ENCODE results near the gene OGFR.

Gene OGFR, protein sequence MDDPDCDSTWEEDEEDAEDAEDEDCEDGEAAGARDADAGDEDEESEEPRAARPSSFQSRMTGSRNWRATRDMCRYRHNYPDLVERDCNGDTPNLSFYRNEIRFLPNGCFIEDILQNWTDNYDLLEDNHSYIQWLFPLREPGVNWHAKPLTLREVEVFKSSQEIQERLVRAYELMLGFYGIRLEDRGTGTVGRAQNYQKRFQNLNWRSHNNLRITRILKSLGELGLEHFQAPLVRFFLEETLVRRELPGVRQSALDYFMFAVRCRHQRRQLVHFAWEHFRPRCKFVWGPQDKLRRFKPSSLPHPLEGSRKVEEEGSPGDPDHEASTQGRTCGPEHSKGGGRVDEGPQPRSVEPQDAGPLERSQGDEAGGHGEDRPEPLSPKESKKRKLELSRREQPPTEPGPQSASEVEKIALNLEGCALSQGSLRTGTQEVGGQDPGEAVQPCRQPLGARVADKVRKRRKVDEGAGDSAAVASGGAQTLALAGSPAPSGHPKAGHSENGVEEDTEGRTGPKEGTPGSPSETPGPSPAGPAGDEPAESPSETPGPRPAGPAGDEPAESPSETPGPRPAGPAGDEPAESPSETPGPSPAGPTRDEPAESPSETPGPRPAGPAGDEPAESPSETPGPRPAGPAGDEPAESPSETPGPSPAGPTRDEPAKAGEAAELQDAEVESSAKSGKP

DNA sequence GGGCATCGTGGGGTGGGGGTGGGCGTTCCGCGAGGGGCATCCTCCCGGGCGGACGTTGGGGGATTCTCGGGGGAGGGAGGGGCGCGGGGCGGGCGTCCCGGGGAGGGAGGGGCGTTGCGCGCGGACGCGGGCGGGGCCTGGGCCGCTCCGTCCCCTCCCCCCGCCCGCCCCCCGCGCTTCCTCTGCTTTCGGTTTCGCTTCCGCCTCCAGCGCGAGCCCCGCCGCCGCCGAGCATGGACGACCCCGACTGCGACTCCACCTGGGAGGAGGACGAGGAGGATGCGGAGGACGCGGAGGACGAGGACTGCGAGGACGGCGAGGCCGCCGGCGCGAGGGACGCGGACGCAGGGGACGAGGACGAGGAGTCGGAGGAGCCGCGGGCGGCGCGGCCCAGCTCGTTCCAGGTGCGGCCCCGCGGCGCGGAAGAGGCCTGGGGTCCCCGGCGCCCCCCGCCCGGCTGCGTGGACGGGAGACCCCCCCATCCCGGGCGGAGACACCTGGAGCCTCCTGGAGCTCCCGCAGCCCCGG, at the start of gene OGFR:
OGFR (plus strand) TSS at position 209 of the 528 bp plus-strand sequence; CDS start at position 234, 25 bp downstream.
- DNase-seq, result peak; percentile 59
- in situ Hi-C loops (cut with HindIII; ENCODE audit: low pct_ligation_motif_present, low pct_unique_long_range_greater_than_20kb, low sequenced_read_pairs), result no loop called here

DNA sequence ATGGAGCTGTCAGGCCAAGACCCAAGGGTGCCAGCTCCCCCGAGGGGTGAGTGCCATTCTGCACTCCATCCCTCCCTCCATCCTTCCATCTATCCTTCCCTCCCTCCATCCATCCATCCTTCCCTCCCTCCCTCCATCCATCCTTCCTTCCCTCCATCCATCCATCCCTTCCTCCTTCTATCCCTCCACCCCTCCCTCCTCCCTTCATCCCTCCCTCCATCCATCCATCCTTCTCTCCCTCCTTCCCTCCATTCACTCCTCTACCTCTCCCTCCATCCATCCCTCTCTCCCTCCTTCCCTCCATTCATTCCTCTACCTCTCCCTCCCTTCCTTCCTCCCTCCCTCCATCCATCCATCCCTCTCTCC, 49.7 kb upstream of the OGFR start:
- DNase-seq, result no peak
- in situ Hi-C loops (cut with HindIII; ENCODE audit: low pct_ligation_motif_present, low pct_unique_long_range_greater_than_20kb, low sequenced_read_pairs), result no loop called here

DNA sequence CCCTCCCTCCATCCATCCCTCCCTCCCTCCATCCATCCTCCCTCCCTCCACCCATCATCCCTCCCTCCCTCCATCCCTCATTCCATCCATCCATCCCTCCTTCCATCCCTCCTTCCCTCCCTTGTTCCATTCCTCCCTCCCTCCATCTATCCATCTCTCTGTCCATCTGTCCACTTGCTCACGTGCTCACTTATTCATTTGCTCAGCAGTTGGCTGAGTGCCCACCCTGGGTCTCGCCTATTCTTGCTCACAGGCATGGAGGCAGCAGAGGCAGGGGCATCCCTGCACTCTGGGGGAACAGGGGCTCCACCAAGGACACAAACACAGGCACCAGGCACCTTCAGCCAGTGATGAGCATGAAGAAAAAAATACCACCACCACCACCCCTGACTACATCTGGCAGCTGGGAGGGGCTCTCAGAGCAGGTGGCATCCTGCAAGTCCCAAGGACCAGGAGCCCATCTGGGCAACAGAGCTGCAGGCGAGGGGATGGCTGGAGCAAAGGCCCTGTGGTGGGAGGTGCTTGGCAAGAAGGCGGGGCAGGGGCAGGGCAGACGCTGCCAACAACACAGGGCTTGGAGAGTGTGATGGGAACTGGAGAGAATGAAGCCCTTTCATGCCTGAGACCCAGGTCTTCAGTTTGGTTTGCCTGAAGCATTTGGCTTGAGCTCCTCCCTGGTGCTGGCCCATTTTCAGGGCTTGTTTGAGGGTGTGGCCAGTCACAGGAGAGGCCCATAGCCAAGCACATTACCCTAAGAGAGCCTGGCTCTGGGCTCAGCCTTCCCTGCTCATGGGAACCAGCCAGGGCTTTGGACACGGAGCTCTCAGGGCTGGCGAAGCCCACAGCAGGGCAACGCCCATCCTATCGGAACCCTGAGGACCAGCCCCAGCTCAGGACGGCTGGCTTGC, 48.6 kb upstream of the OGFR start:
- in situ Hi-C loops (cut with HindIII; ENCODE audit: low pct_ligation_motif_present, low pct_unique_long_range_greater_than_20kb, low sequenced_read_pairs), result no loop called here
- DNase-seq, result no peak

DNA sequence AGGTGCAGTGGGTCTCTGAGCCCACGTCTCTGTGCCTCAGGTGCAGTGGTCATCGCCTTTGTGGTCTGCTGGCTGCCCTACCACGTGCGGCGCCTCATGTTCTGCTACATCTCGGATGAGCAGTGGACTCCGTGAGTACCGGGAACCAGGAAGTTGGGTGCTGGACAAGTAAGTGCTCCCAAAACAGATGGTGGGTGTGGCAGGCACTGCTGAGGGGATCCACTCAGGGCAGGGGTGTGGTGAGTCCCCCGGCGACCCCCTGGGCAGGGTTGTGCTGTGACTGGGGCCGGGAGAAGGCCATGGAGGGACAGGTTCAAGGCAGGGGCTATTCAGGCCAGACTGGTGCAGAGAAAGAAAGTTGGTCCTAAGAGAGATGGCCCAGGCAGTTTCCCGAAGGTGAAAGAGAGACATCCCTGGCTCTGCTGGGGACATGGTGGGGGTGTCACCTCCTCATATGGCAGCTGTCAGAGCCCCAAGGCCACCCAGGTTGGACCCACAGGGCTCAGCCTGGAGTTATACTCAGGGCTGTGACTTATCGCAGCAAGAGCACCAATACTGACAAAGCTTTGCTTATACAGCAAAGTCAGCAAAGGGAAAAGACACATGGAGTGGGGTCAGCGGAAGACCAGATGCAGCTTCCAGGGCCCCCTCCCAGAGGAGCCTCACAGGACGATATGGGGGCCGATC, 46.3 kb upstream of the OGFR start:
- in situ Hi-C loops (cut with HindIII; ENCODE audit: low pct_ligation_motif_present, low pct_unique_long_range_greater_than_20kb, low sequenced_read_pairs), result no loop called here
- no peak for DNase-seq

DNA sequence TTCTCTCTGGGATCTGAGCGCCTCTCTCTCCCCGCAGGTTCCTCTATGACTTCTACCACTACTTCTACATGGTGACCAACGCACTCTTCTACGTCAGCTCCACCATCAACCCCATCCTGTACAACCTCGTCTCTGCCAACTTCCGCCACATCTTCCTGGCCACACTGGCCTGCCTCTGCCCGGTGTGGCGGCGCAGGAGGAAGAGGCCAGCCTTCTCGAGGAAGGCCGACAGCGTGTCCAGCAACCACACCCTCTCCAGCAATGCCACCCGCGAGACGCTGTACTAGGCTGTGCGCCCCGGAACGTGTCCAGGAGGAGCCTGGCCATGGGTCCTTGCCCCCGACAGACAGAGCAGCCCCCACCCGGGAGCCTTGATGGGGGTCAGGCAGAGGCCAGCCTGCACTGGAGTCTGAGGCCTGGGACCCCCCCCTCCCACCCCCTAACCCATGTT, 44.6 kb upstream of the OGFR start:
- in situ Hi-C loops (cut with HindIII; ENCODE audit: low pct_ligation_motif_present, low pct_unique_long_range_greater_than_20kb, low sequenced_read_pairs), result no loop called here

DNA sequence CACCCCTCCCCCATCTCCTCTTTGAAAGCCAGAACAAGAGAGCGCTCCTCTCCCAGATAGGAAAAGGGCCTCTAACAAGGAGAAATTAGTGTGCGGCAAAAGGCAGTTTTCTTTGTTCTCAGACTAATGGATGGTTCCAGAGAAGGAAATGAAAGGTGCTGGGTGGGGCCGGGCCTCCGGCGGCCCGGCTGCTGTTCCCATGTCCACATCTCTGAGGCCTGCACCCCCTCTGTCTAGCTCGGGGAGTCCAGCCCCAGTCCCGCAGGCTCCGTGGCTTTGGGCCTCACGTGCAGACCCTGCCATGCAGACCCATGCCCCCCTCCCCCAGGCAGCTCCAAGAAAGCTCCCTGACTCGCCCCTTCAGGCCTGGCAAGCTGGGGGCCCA, 44.2 kb upstream of the OGFR start:
- no peak for DNase-seq

More for the DNA sequence above, 44.6 kb upstream of the OGFR start:
- no peak for DNase-seq

DNA sequence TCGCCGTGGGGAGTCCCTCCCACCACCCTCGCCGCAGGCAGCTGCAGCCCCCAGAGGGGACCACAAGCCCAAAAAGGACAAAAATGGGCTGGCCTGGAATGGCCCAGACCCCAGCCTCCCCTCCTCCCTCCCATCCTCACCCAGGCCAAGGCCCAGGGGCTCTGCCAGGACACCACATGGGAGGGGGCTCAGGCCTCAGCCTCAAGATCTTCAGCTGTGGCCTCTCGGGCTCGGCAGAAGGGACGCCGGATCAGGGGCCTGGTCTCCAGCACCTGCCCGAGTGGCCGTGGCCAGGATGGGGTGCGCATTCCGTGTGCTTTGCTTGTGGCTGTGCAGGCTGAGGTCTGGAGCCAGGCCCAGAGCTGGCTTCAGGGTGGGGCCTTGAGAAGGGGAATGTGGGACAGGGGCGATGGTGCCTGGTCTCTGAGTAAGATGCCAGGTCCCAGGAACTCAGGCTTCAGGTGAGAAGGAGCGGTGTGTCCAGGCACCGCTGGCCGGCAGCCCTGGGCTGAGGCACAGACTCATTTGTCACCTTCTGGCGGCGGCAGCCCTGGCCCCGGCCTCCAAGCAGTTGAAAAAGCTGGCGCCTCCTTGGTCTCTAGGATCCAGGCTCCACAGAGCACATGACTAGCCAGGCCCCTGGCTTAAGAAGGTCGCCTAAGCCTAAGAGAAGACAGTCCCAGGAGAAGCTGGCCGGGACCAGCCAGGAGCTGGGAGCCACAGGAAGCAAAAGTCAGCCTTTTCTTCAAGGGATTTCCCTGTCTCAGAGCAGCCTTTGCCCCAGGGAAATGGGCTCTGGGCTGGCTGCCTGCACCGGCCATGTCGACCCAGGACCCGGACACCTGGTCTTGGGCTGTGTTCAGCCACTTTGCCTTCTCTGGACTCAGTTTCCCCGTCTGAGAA, 43.5 kb upstream of the OGFR start:
- in situ Hi-C loops (cut with HindIII; ENCODE audit: low pct_ligation_motif_present, low pct_unique_long_range_greater_than_20kb, low sequenced_read_pairs), result no loop called here
- DNase-seq, result no peak

More for the DNA sequence above, 44.2 kb upstream of the OGFR start:
- in situ Hi-C loops (cut with HindIII; ENCODE audit: low pct_ligation_motif_present, low pct_unique_long_range_greater_than_20kb, low sequenced_read_pairs), result no loop called here

DNA sequence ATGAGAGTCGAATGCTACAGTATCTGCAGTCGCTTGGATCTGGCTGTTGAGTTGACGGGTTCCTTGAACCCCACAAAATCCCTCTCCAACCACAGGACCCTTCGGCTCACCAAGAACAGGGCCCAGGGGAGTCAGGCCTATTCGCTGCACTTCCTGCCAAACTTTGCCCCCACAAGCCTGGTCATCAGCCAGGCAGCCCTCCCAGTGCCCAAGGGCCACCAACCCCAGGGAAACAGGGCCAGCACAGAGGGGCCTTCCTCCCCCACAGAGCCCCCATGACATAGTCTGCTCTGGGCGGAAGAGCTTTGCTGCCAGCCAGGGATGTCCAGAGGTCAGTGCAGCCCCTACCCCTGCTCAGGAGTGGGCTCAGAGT, 42.9 kb upstream of the OGFR start:
- DNase-seq, result no peak

DNA sequence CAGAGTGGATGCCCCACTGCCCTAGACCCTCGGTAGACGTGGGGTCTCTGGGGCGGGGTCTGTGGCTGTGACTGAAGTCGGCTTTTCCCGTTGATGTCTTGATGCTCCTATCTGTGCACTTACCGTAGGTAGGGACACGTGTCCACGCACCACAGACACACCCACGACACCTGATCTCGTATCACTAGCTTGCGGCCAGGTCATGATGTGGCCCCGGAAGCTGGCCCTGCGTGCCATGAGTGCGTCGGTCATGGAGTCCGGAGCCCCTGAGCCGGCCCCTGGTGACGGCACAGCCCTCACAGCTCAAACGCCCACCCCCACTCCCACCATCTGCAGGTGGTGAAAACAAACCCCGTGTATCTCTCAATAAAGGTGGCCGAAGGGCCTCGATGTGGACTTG, 42.3 kb upstream of the OGFR start:
- in situ Hi-C loops (cut with HindIII; ENCODE audit: low pct_ligation_motif_present, low pct_unique_long_range_greater_than_20kb, low sequenced_read_pairs), result no loop called here
- no peak for DNase-seq

More for the DNA sequence above, 42.9 kb upstream of the OGFR start:
- in situ Hi-C loops (cut with HindIII; ENCODE audit: low pct_ligation_motif_present, low pct_unique_long_range_greater_than_20kb, low sequenced_read_pairs), result no loop called here

DNA sequence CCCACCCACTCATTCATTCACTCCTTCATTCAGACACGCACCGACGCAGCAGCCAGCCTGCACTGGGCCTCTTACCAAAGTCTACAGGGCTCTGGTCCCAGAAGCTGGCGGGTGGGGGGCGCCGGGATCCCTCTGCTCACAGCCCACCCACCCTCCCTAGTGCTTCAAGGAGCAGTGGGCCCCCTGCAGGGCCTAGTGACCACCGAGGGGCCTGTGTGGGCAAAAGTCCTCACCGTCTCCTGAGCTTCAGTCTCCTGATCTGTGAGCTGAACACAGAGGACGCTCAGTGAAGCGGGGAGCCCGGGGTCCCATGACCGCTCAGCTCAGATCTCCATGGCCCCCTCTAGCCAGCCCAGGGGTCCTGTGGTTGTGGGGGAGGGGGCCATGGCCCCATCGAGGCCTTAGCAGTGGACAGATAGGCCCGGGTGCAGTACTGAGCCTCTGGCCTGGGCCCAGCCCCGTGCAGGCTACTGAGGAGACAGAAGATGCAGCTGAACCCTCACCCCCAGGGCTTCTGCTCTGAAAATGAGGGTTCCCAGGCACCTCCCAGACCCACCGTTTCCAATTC, 41.8 kb upstream of the OGFR start:
- DNase-seq, result no peak
- in situ Hi-C loops (cut with HindIII; ENCODE audit: low pct_ligation_motif_present, low pct_unique_long_range_greater_than_20kb, low sequenced_read_pairs), result no loop called here

DNA sequence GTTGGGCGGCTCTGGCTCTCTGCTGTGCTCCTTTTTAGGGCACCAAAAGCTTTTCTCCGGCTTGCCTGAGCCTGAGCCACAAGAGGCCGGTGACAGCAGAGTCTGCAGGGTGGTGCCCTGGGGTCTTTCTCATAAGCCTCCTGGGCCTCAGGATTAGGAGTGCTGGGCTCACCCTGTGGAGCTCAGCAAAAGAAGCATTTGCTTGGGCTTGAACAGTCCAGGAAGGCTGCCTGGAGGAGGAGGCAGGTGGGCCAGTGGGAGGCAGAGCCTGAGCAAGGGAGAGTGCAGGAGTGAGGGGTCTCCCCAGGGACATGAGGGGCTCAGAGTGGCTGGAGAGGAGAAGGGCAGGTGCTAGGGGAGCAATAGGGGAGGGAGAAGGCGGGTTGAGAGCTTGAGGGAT, 41.2 kb upstream of the OGFR start:
- in situ Hi-C loops (cut with HindIII; ENCODE audit: low pct_ligation_motif_present, low pct_unique_long_range_greater_than_20kb, low sequenced_read_pairs), result no loop called here

DNA sequence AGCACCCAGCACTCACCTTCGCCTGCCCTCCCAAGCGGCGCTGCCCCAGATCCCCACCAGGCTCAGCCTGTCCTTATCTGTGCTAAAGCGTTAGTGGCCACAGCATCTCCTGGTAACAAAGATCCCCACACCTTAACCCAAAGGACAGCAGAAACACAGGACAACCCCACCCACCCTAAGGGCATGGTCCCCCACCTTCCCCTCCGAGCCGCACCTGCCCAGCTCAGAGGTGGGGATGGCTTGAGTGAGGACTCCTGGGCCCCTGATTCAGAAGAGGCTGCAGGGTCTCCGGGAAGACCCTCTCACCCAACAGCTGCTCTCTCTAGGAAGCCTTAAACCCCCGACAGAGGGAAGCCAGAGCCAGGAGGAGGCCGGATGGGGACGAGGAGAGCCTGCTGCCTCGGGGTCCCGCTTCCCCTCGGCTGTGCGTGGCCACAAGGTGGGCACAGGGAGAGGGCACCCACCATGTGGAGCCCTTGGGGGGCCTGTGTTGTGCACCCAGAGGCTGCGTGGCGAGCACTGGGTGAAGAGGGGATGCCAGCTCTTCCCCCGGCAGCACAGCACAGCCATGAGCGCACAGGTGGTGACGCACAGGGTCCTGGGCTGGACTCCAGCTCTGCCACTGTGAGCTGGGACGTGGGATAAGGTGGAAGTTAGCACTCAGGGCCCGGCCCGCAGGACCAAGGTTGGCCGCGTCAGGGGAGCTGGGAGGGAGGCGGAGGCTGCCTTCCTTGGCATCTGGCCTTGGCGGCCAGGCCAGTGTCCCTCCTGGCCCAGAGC, 40.3 kb upstream of the OGFR start:
- no peak for DNase-seq
- in situ Hi-C loops (cut with HindIII; ENCODE audit: low pct_ligation_motif_present, low pct_unique_long_range_greater_than_20kb, low sequenced_read_pairs), result no loop called here

More for the DNA sequence above, 41.2 kb upstream of the OGFR start:
- no peak for DNase-seq

DNA sequence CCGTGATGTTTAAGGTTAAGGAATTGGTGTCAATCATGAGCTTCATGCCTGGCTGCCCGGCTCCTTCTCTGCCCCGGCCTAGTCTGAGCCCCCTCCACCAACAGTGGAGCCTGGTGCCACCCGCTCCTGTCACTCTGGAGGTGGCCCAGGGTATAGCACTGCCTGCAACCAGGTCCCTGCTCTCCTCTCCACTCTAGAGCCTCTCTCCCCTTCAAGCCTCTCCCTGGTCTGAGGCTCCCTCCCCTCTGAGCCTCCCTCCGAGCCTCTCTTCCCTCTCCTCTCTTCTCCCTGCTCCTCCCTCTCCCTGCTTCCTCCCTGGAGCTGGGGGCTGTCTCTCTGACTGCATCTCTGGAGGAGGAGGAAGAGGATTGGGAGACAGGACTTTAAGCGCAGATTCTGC, 39.6 kb upstream of the OGFR start:
- in situ Hi-C loops (cut with HindIII; ENCODE audit: low pct_ligation_motif_present, low pct_unique_long_range_greater_than_20kb, low sequenced_read_pairs), result no loop called here
- no peak for DNase-seq

DNA sequence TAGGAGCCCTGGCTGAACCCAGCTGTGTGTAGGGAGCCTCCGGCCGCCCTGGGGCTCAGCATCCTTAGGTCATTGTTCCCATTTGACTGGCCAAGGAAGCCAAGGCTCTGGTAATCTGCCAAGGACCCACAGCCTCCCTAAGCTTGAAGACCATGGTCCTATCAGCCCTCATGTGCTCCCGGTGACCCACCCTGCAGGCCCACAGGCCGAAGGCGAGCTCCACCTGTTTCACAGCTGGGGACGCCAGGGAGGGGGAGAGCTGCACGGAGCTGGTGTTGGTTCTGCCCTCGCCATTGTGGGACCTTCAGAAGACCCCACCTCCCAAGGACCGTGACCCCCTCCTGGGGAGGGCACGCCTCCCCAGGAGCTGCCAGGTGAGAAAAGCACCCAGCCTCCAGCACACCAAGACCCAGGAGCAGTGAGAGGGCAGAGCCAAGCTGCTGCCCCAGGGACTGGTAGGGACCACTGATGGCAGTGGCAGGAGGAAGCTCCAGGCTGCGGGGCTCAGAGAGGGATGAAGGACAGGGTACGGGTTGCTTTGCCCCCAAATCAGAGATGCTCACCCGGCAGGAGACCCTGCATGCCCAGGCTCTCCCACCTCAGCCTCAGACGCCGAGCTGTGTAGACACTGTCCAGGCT, 39.1 kb upstream of the OGFR start:
- DNase-seq, result no peak
- in situ Hi-C loops (cut with HindIII; ENCODE audit: low pct_ligation_motif_present, low pct_unique_long_range_greater_than_20kb, low sequenced_read_pairs), result no loop called here

DNA sequence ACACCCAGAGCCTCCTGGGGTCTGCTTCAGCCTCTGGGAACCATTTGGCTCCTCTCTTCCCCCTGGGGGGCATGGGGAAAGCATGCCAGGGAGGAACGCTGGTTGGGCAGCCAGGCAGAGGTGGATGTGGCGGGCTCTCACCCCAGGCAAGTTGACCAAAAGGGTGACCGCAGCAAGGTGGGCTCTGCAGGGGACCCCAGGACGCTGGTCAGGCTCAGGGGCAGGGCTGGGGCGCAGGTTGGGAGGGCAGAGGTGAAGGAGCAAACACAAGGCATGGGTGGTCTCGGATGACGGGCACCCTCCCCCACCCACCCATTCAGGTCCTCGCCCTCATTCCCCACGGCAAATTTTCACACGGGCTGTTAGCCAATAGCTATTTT, 38.6 kb upstream of the OGFR start:
- DNase-seq, result no peak
- in situ Hi-C loops (cut with HindIII; ENCODE audit: low pct_ligation_motif_present, low pct_unique_long_range_greater_than_20kb, low sequenced_read_pairs), result no loop called here

DNA sequence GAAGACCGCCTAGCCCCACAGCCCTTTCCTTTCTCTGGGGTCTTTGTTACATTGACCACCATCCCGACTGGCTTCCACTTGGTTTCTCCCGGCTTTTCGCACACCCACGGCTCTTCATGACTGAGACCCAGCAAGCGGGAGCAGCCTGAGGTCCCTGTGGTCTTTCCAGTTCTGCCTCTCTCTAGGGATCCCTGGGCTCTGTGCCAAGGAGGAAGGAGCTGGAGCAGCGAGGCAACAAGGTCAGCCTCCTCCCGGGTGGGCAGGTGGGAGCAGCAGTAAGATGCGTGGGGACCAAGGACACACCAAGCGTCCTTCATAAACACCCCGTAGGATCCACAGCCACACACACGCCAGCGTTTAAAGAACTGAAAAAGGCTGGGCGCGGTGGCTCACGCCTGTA, 37.9 kb upstream of the OGFR start:
- no peak for DNase-seq

More for the DNA sequence above, 37.9 kb upstream of the OGFR start:
- in situ Hi-C loops (cut with HindIII; ENCODE audit: low pct_ligation_motif_present, low pct_unique_long_range_greater_than_20kb, low sequenced_read_pairs), result no loop called here

Measured in ACHN (cell line).